H1 (cell line): ENCODE results near the gene ADARB2. TPM values are rescaled to one million over a fixed set of nuclear protein-coding genes. Genes with fewer than 3 reads are reported as not detected.

Experiments
- CTCF ChIA-PET: fragments of 300-600 bp; sonication (Branson Sonifier 250); formaldehyde crosslinking; loops from one replicate; lab custom pipeline; 2021; ENCODE audit not compliant: partially characterized antibody; lab: Charles Lee
- POLR2A ChIA-PET: fragments of 300-600 bp; sonication (Branson Sonifier 250); formaldehyde crosslinking; loops from one replicate; lab custom pipeline; 2021; ENCODE audit warnings: inconsistent platforms; ENCODE audit not compliant: partially characterized antibody; lab: Charles Lee
- DNase-seq, 2 experiments: peaks; one replicate each; pipeline versions ENCODE4 v3.0.0 to v3.0.0-alpha.2; 2010 to 2022; ENCODE audit warnings: low spot score in 2 of 2, low read depth in 1 of 2, mixed read lengths in 1 of 2
- FAIRE-seq: peaks from 2 replicates; lab custom pipeline; 2011; peaks lifted over from hg19 to GRCh38; lab: Jason Lieb, UNC
- H2AFZ ChIP-seq: 2 replicates; pipeline ENCODE4 v1.8.1; 2012; ENCODE audit warnings: low read length, inconsistent platforms
- H2AK5ac ChIP-seq: 2 replicates; pipeline ENCODE4 v1.6.1; 2013; ENCODE audit warnings: low read depth, low read length
- H2BK120ac ChIP-seq: replicated peaks from 2 replicates; pipeline ENCODE3; 2013; ENCODE audit warnings: low read depth, low read length, inconsistent platforms
- H2BK12ac ChIP-seq: 2 replicates; pipeline ENCODE4 v1.6.1; 2013; ENCODE audit warnings: low read depth, low read length
- H2BK15ac ChIP-seq: 2 replicates; pipeline ENCODE4 v1.6.1; 2013; ENCODE audit warnings: low read length
- H2BK20ac ChIP-seq: 2 replicates; pipeline ENCODE4 v1.6.1; 2013; ENCODE audit warnings: low read length
- H2BK5ac ChIP-seq: 2 replicates; pipeline ENCODE4 v1.6.1; 2013; ENCODE audit warnings: low read depth, low read length
- H3K14ac ChIP-seq: 2 replicates; pipeline ENCODE4 v1.6.1; 2013; ENCODE audit warnings: inconsistent platforms; ENCODE audit not compliant: insufficient read length
- H3K18ac ChIP-seq: 2 replicates; pipeline ENCODE4 v1.6.1; 2013; ENCODE audit warnings: low read length; ENCODE audit errors: extremely low read depth
- H3K23ac ChIP-seq: 2 replicates; pipeline ENCODE4 v1.6.1; 2013; ENCODE audit warnings: inconsistent platforms; ENCODE audit not compliant: insufficient read length
- H3K23me2 ChIP-seq: 2 replicates; pipeline ENCODE4 v1.6.1; 2013; ENCODE audit warnings: low read depth, low read length
- H3K27ac ChIP-seq: 2 replicates; pipeline ENCODE4 v1.6.1; 2011; ENCODE audit warnings: low read depth, low read length, inconsistent platforms
- H3K27me3 ChIP-seq, 4 experiments: replicated peaks in 1 of 4; 1 replicate in 1 of 4; 2 replicates in 3 of 4; pipeline versions ENCODE4 v1.6.1 to v1.8.1; 2011 to 2013; ENCODE audit warnings: low read length in 3 of 4, mild to moderate bottlenecking in 3 of 4, inconsistent platforms in 2 of 4, mixed read lengths in 2 of 4, moderate library complexity in 1 of 4; ENCODE audit not compliant: control insufficient read depth in 3 of 4, insufficient read depth in 3 of 4; ENCODE audit errors: extremely low read depth in 1 of 4
- H3K36me3 ChIP-seq, 4 experiments: 2 replicates each; pipeline versions ENCODE4 v1.6.1 to v1.8.1; 2011 to 2013; ENCODE audit warnings: mild to moderate bottlenecking in 4 of 4, low read length in 3 of 4, moderate library complexity in 2 of 4, control low read depth in 1 of 4, inconsistent platforms in 1 of 4; ENCODE audit not compliant: insufficient read depth in 4 of 4, control insufficient read depth in 2 of 4
- H3K4ac ChIP-seq: replicated peaks from 2 replicates; pipeline ENCODE3; 2013; ENCODE audit warnings: low read length, low read depth, mixed read lengths, inconsistent platforms; ENCODE audit not compliant: insufficient read length
- H3K4me1 ChIP-seq, 4 experiments: replicated peaks in 1 of 4; 1 replicate in 1 of 4; 2 replicates in 3 of 4; pipeline versions ENCODE4 v1.6.1 to v1.8.1; 2011 to 2013; ENCODE audit warnings: low read length in 3 of 4, inconsistent platforms in 2 of 4, mixed read lengths in 1 of 4; ENCODE audit not compliant: insufficient read depth in 4 of 4, control insufficient read depth in 3 of 4
- H3K4me2 ChIP-seq, 2 experiments: 2 replicates each; pipeline versions ENCODE4 v1.6.1 to v1.8.1; 2011 to 2013; ENCODE audit warnings: low read depth in 2 of 2, low read length in 2 of 2, control low read depth in 1 of 2, inconsistent platforms in 1 of 2, mild to moderate bottlenecking in 1 of 2; ENCODE audit not compliant: insufficient read depth in 1 of 2
- H3K4me3 ChIP-seq, 4 experiments: fragments of 200-600, 300-600 bp in 1 of 4; sonication (generic), shearing (Covaris generic), sonication (Bioruptor Twin) in 1 of 4; 2 replicates each; pipeline versions ENCODE4 v1.5.1 to v1.8.1; 2011 to 2016; ENCODE audit warnings: low read length in 4 of 4, low read depth in 3 of 4, control low read depth in 2 of 4, inconsistent platforms in 2 of 4, mild to moderate bottlenecking in 2 of 4, mixed read lengths in 1 of 4, moderate library complexity in 1 of 4; ENCODE audit not compliant: insufficient read depth in 2 of 4; ENCODE audit errors: extremely low read depth in 1 of 4
- H3K56ac ChIP-seq: replicated peaks from 2 replicates; pipeline ENCODE3; 2013; ENCODE audit warnings: low read depth, mild to moderate bottlenecking, mixed read lengths, low read length, inconsistent platforms; ENCODE audit not compliant: insufficient read length
- H3K79me1 ChIP-seq: 2 replicates; pipeline ENCODE4 v1.6.1; 2013; ENCODE audit warnings: low read depth, low read length, control low read depth
- H3K79me2 ChIP-seq, 2 experiments: 2 replicates each; pipeline versions ENCODE4 v1.6.1 to v1.8.1; 2012 to 2013; ENCODE audit warnings: low read length in 2 of 2, mild to moderate bottlenecking in 2 of 2, inconsistent platforms in 1 of 2; ENCODE audit not compliant: insufficient read depth in 2 of 2, control insufficient read depth in 1 of 2
- H3K9ac ChIP-seq, 4 experiments: replicated peaks in 1 of 4; 1 replicate in 1 of 4; 2 replicates in 3 of 4; pipeline versions ENCODE4 v1.6.1 to v1.8.1; 2011 to 2013; ENCODE audit warnings: low read depth in 3 of 4, low read length in 3 of 4, control low read depth in 2 of 4, mild to moderate bottlenecking in 2 of 4, moderate library complexity in 2 of 4, inconsistent platforms in 1 of 4; ENCODE audit errors: extremely low read depth in 1 of 4
- H3K9me3 ChIP-seq, 2 experiments: 2 replicates each; pipeline versions ENCODE4 v1.6.1 to v1.8.1; 2012 to 2013; ENCODE audit warnings: mild to moderate bottlenecking in 2 of 2, moderate library complexity in 2 of 2, control low read depth in 1 of 2, inconsistent platforms in 1 of 2, low read depth in 1 of 2, low read length in 1 of 2, mixed read lengths in 1 of 2; ENCODE audit not compliant: insufficient read depth in 2 of 2
- H4K20me1 ChIP-seq, 2 experiments: replicated peaks in 1 of 2; 2 replicates each; pipeline versions ENCODE3 to v1.8.1; 2011 to 2013; ENCODE audit warnings: inconsistent platforms in 2 of 2, low read length in 2 of 2, mild to moderate bottlenecking in 1 of 2; ENCODE audit not compliant: insufficient read depth in 2 of 2, control insufficient read depth in 1 of 2
- H4K5ac ChIP-seq: 2 replicates; pipeline ENCODE4 v1.6.1; 2013; ENCODE audit warnings: low read length, low read depth, mixed read lengths, inconsistent platforms; ENCODE audit not compliant: insufficient read length
- H4K8ac ChIP-seq: 2 replicates; pipeline ENCODE4 v1.8.0; 2013; ENCODE audit warnings: mild to moderate bottlenecking, moderate library complexity, low read length, inconsistent platforms; ENCODE audit not compliant: insufficient read depth; ENCODE audit errors: extremely low read depth
- H4K91ac ChIP-seq: replicated peaks from 2 replicates; pipeline ENCODE3; 2013; ENCODE audit warnings: low read length, mixed read lengths, inconsistent platforms; ENCODE audit not compliant: insufficient read length
- ASH2L ChIP-seq: fragments of 200-600, 300-600 bp; sonication (generic); IDR thresholded peaks from one replicate; pipeline ENCODE4 v1.7.1; 2017; ENCODE audit warnings: low read length
- BRCA1 ChIP-seq: IDR thresholded peaks from 2 replicates; pipeline ENCODE4 v1.6.1; 2012; ENCODE audit warnings: low read depth, low read length, improper control_type of control experiment
- CBX8 ChIP-seq: fragments of 300-800, 300-1000 bp; sonication (generic); IDR thresholded peaks from 2 replicates; pipeline ENCODE4 v1.7.1; 2016; ENCODE audit warnings: low read depth, low read length, borderline replicate concordance
- CTBP2 ChIP-seq: IDR thresholded peaks from 2 replicates; pipeline ENCODE4 v1.7.0; 2011; ENCODE audit warnings: borderline replicate concordance, mild to moderate bottlenecking, moderate library complexity, mixed read lengths, low read length; ENCODE audit not compliant: insufficient read depth, insufficient read length
- EGR1 ChIP-seq: IDR thresholded peaks from 2 replicates; pipeline ENCODE4 v1.6.1; 2011; ENCODE audit warnings: low read depth, low read length, borderline replicate concordance
- EZH2 ChIP-seq: fragments of 200-600 bp; sonication (generic); IDR thresholded peaks from 2 replicates; pipeline ENCODE4 v1.7.1; 2012; ENCODE audit warnings: low read depth, mild to moderate bottlenecking, moderate library complexity, low read length, inconsistent platforms; ENCODE audit not compliant: severe bottlenecking
- FOSL1 ChIP-seq: IDR thresholded peaks from 2 replicates; pipeline ENCODE4 v1.6.1; 2011; ENCODE audit warnings: mild to moderate bottlenecking, low read depth, low read length, moderate library complexity; ENCODE audit not compliant: insufficient read depth
- GTF2F1 ChIP-seq: IDR thresholded peaks from 2 replicates; pipeline ENCODE4 v1.6.1; 2012; ENCODE audit warnings: low read depth, low read length, improper control_type of control experiment, borderline replicate concordance
- JUND ChIP-seq: IDR thresholded peaks from 2 replicates; pipeline ENCODE4 v1.6.1; 2011; ENCODE audit warnings: mild to moderate bottlenecking, improper control_type of control experiment, low read length
- KDM1A ChIP-seq: fragments of 200-600, 300-600 bp; sonication (generic); IDR thresholded peaks from 2 replicates; pipeline ENCODE4 v1.7.1; 2016; ENCODE audit warnings: mild to moderate bottlenecking, low read length, borderline replicate concordance
- RAD21 ChIP-seq, 2 experiments: IDR thresholded peaks in 1 of 2; conservative IDR thresholded peaks in 1 of 2; 2 replicates each; pipeline ENCODE4 v1.6.1; 2011; ENCODE audit warnings: low read depth in 2 of 2, low read length in 2 of 2, improper control_type of control experiment in 1 of 2, inconsistent platforms in 1 of 2, mild to moderate bottlenecking in 1 of 2, moderate library complexity in 1 of 2
- RXRA ChIP-seq: IDR thresholded peaks from 2 replicates; pipeline ENCODE4 v1.6.1; 2011; ENCODE audit warnings: low read depth, mild to moderate bottlenecking, low read length, moderate library complexity; ENCODE audit not compliant: insufficient read depth
- SP4 ChIP-seq: IDR thresholded peaks from 2 replicates; pipeline ENCODE4 v1.6.1; 2012; ENCODE audit warnings: low read length, inconsistent platforms
- WGBS, 2 experiments: shearing (Covaris generic) in 1 of 2; methylation state at CpG; one replicate each; pipeline versions ENCODE4 v1.1.6 to v1.1.7; 2013 to 2015; ENCODE audit warnings: low lambda C conversion rate in 2 of 2, mixed read lengths in 2 of 2, inconsistent platforms in 1 of 2, low coverage in 1 of 2, missing lambda C conversion rate in 1 of 2; ENCODE audit not compliant: insufficient replicate concordance in 2 of 2, insufficient coverage in 1 of 2, insufficient read length in 1 of 2; ENCODE audit errors: extremely low coverage in 1 of 2, missing lambda C conversion rate in 1 of 2; 5-methylcytosine and 5-hydroxymethylcytosine counted together
- polyA plus RNA-seq, 7 experiments: library from polyadenylated mRNA; depleted of rRNA in 3 of 7; stranded (reverse) in 5 of 7; unstranded in 2 of 7; fragments of >200 nt in 5 of 7; fragments of 200-250 nt in 2 of 7; gene quantifications; 1 replicate in 5 of 7; 2 replicates in 1 of 7; 4 replicates in 1 of 7; pipeline versions ENCODE4 v1.2.1 to v1.2.3, GENCODE V29; 2011 to 2013; ENCODE audit warnings: missing spikeins in 2 of 7, mixed read lengths in 2 of 7
- total RNA-seq: library from RNA; stranded (reverse); fragmentation: NEBNext Ultra II Directional; extraction: Animal tissue kit (Norgen Biotek cat#: 25700); gene quantifications from 2 replicates; pipeline ENCODE4 v1.2.1, GENCODE V29; 2021
- TF ChIP-seq, protein P1 (sequence below): IDR thresholded peaks from 2 replicates; pipeline ENCODE4 v1.6.1; 2011; ENCODE audit warnings: low read depth, mild to moderate bottlenecking, low read length; ENCODE audit not compliant: insufficient read depth

Gene ADARB2
- total and polyA plus RNA-seq, 2 of the 8 experiments (the other 6 are each of a cell fraction or from before 2014, with no cell fraction given): 2.2 to 2.8 TPM

DNA sequence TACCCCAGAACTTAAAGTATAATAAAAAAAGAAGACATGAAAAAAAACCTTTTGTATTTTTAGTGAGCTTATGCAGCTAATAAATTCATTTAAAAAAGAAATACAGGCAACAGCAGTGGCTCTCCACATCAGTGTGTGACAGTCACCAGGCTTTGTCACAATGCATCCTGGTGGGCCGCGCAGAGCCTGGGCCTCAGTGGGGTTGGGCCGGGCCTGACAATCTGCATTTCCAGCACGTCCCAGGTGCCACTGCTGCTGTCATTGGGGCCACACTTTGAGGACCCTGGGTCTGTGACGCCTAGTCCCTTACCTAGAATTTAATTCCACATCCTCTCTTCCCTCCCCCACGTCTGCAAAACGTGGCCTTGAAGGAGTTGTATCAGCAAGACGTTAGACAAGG lies 284.5 kb downstream of the ADARB2 start:
- H3K27ac ChIP-seq: no peak overlapping the region
- H4K5ac ChIP-seq: no peak overlapping the region
- H3K4me2 ChIP-seq: no peak overlapping the region
- H2BK120ac ChIP-seq: no peak overlapping the region
- H4K8ac ChIP-seq: no peak overlapping the region
- no peak overlapping the region for H3K23ac ChIP-seq
- no peak overlapping the region for H2AFZ ChIP-seq
- H3K9ac ChIP-seq: no peak overlapping the region
- H3K18ac ChIP-seq: no peak overlapping the region
- no peaks in the 10 kb centered on the region for H4K20me1 ChIP-seq
- CTCF ChIA-PET: interaction anchor here (0.6 to 1.0 kb wide), 2 partner anchors 21 to 378 kb away, joined by 4 read pairs; no protein-coding TSS in a partner anchor
- H2BK12ac ChIP-seq: no peak overlapping the region
- H3K9me3 ChIP-seq: no peaks in the 10 kb centered on the region; a peak in 1 of 4 replicates
- H3K14ac ChIP-seq: no peak overlapping the region
- H3K23me2 ChIP-seq: no peaks in the 10 kb centered on the region
- H2BK20ac ChIP-seq: no peak overlapping the region
- no peak overlapping the region for H2BK15ac ChIP-seq
- no peak overlapping the region for H4K91ac ChIP-seq
- H3K4me1 ChIP-seq: peaks cover 0 to 7% (median 2%) of the 10 kb centered on the region in 4 experiments; a peak in 4 of 7 replicates
- no peaks in the 10 kb centered on the region for H3K79me1 ChIP-seq
- no peak overlapping the region for H3K56ac ChIP-seq
- FAIRE-seq: no peak
- no peaks in the 10 kb centered on the region for H3K27me3 ChIP-seq
- H3K4me3 ChIP-seq: no peak overlapping the region
- H2BK5ac ChIP-seq: no peak overlapping the region
- 73% methylated on average over 8 of the region's 8 CpGs; no CpG with 5 or more reads in 1 of the 2 experiments for WGBS, 2 experiments
- H2AK5ac ChIP-seq: no peak overlapping the region
- H3K4ac ChIP-seq: no peak overlapping the region
- no peaks in the 10 kb centered on the region for H3K79me2 ChIP-seq
- DNase-seq: no peak
- POLR2A ChIA-PET: no interaction called here
- H3K36me3 ChIP-seq: no peaks in the 10 kb centered on the region
- no peak for TF ChIP-seq EGR1
- TF ChIP-seq, protein P1, sequence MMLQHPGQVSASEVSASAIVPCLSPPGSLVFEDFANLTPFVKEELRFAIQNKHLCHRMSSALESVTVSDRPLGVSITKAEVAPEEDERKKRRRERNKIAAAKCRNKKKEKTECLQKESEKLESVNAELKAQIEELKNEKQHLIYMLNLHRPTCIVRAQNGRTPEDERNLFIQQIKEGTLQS: no peak
- TF ChIP-seq JUND: no peak
- TF ChIP-seq GTF2F1: no peak
- TF ChIP-seq BRCA1: no peak
- no peak for TF ChIP-seq RAD21 (IDR thresholded peaks at IDR 0.05 in 1 of 2, conservative IDR thresholded peaks at IDR 0.05 in 1 of 2; ENCODE audit: low read depth in 2 of 2, low read length in 2 of 2)
- TF ChIP-seq CBX8: no peak
- TF ChIP-seq CTBP2: no peak
- no peak for TF ChIP-seq ASH2L
- TF ChIP-seq KDM1A: no peak
- no peak for TF ChIP-seq RXRA
- no peak for TF ChIP-seq EZH2
- no peak for TF ChIP-seq FOSL1
- TF ChIP-seq SP4: no peak
